K562 (cell line): ENCODE measurements around the gene CPNE2.
A peak's percentile ranks its signal among the peaks of the same experiment; 100 is the strongest.
"Not testable (repeated sequence)": the region's sequence is repeated elsewhere in the genome, so short reads cannot be mapped to it uniquely, and the experiment has no call there.

Experiments
- CHD4 ChIP-seq: fragments of 200-600 bp; sonication (generic); IDR thresholded peaks from 3 replicates; pipeline ENCODE4 v1.6.1; 2012; ENCODE audit warnings: low read depth, mild to moderate bottlenecking, mixed read lengths, low read length, inconsistent platforms; ENCODE audit not compliant: insufficient read depth, insufficient replicate concordance, poor library complexity, severe bottlenecking
- CTCF ChIP-seq, 3 experiments: IDR thresholded peaks in 2 of 3; conservative IDR thresholded peaks in 1 of 3; 2 replicates each; pipeline ENCODE4 v1.5.1; 2011 to 2012; ENCODE audit warnings: low read length in 3 of 3, mild to moderate bottlenecking in 3 of 3, control low read depth in 2 of 3, improper control_type of control experiment in 1 of 3, inconsistent platforms in 1 of 3, low read depth in 1 of 3, mixed read lengths in 1 of 3, moderate library complexity in 1 of 3; ENCODE audit not compliant: insufficient read depth in 2 of 3
- ELF2 ChIP-seq: fragments of 250-450 bp; sonication (Bioruptor Pico); IDR thresholded peaks from 2 replicates; pipeline ENCODE4 v1.5.0; 2021; ENCODE audit warnings: mild to moderate bottlenecking
- HLTF ChIP-seq: fragments of 450-650 bp; IDR thresholded peaks from 2 replicates; pipeline ENCODE4 v1.6.1; 2016
- HOXB6 ChIP-seq: fragments of 250-450 bp; sonication (Bioruptor Pico); IDR thresholded peaks from 2 replicates; pipeline ENCODE4 v1.5.1; 2022; ENCODE audit warnings: mild to moderate bottlenecking, borderline replicate concordance
- MAX ChIP-seq: sonication (generic); formaldehyde crosslinking; IDR thresholded peaks from 2 replicates; pipeline ENCODE4 v1.9.0; 2022; ENCODE audit warnings: mild to moderate bottlenecking, missing genetic modification reagents
- POLR2A ChIP-seq: fragments of 450-650 bp; conservative IDR thresholded peaks from 2 replicates; pipeline ENCODE4 v1.6.1; 2016
- SPI1 ChIP-seq: IDR thresholded peaks from 2 replicates; pipeline ENCODE4 v1.6.1; 2011; ENCODE audit warnings: low read depth, low read length, control low read depth, borderline replicate concordance
- ZEB2 ChIP-seq: fragments of 450-650 bp; IDR thresholded peaks from 2 replicates; pipeline ENCODE4 v1.6.1; 2016
- ZNF778 ChIP-seq: fragments of 450-650 bp; formaldehyde crosslinking; IDR thresholded peaks from 2 replicates; pipeline ENCODE4 v1.4.0; 2020; ENCODE audit warnings: mild to moderate bottlenecking, moderate library complexity

GRCh38 chr16:57109259-57110105 is 17.1 kb downstream of the CPNE2 start:
- not testable (repeated sequence) for TF ChIP-seq CHD4; SPI1; ZNF778 (CRISPR knock-in tag); HLTF; ZEB2; POLR2A; HOXB6 (CRISPR knock-in tag); ELF2 (CRISPR knock-in tag); MAX (CRISPR knock-in tag)
- TF ChIP-seq CTCF (IDR thresholded peaks at IDR 0.05 in 2 of 3, conservative IDR thresholded peaks at IDR 0.05 in 1 of 3; ENCODE audit: insufficient read depth in 2 of 3, low read depth in 1 of 3, low read length in 3 of 3) = peak; percentile 6 to 30 (median 17); a peak in 1 of 6 replicates
